ENCODE results near the gene CCR5. TPM values are rescaled to one million over a fixed set of nuclear protein-coding genes. Genes with fewer than 3 reads are reported as not detected.

The CCR5 gene
- total and polyA plus RNA-seq, 9 of the 15 experiments (the other 6 are each of a cell fraction or from before 2014, with no cell fraction given): not detected

- BruUV-seq (replicated peaks): no TSS peak
- FAIRE-seq (no peak), DNase-seq (ENCODE audit: extremely low read depth in 1 of 4, low spot score in 3 of 4) (no peak), ATAC-seq (no peak)
- Histone ChIP-seq H3K4me2 (ENCODE audit: insufficient read depth, low read length) (no peak overlapping the region), H3K27ac (ENCODE audit: extremely low read depth, low read depth, low read length) (no peak overlapping the region), H3K9ac (ENCODE audit: insufficient read depth in 1 of 2, low read depth in 2 of 2, low read length in 2 of 2) (no peak overlapping the region), H3K9me1 (ENCODE audit: control insufficient read depth, insufficient read depth, low read length) (no peaks in the 10 kb centered on the region), H3K4me1 (replicated peaks in 1 of 2; ENCODE audit: control insufficient read depth in 2 of 2, insufficient read depth in 2 of 2, low read length in 2 of 2) (no peaks in the 10 kb centered on the region), H3K9me3 (replicated peaks; ENCODE audit: control insufficient read depth, insufficient read depth, low read depth, low read length) (no peaks in the 10 kb centered on the region; the same call in 1 of the 2 replicates), H3K79me2 (ENCODE audit: control insufficient read depth, insufficient read depth, low read length) (no peaks in the 10 kb centered on the region), H2AFZ (ENCODE audit: low read depth, low read length) (no peak overlapping the region), H4K20me1 (replicated peaks; ENCODE audit: control insufficient read depth, insufficient read depth, low read length) (no peaks in the 10 kb centered on the region), H3K4me3 (no peak overlapping the region), H3K27me3 (ENCODE audit: control insufficient read depth in 2 of 2, insufficient read depth in 2 of 2, low read length in 2 of 2) (no peaks in the 10 kb centered on the region), H3K36me3 (ENCODE audit: control insufficient read depth, insufficient read depth, low read length) (no peaks in the 10 kb centered on the region)
- CTCF ChIA-PET (ENCODE audit: low intra/inter-chr PET ratio): no interaction called here
- POLR2A ChIA-PET: no interaction called here
- in situ Hi-C loops (cut with MboI): no loop called here
- WGBS (ENCODE audit: insufficient coverage, low coverage, missing lambda C conversion rate): 1% methylated on average over 4 of the region's 4 CpGs
- intact Hi-C loops (cut with micrococcal nuclease): no loop called here
- peak in 1 of 2 experiments; percentile 34; a peak in 1 of 4 replicates for TF ChIP-seq KDM1A (IDR thresholded peaks at IDR 0.05)
- no peak for TF ChIP-seq COPS2 (conservative IDR thresholded peaks at IDR 0.05)
These were observed 35.8 kb upstream of the CCR5 start for GRCh38 chr3:46334741-46335478.

- no peak for DNase-seq (ENCODE audit: extremely low read depth in 1 of 4, low spot score in 3 of 4)
- Histone ChIP-seq H3K4me2 (ENCODE audit: insufficient read depth, low read length) (no peak overlapping the region), H3K4me3 (no peak overlapping the region), H3K27me3 (ENCODE audit: control insufficient read depth in 2 of 2, insufficient read depth in 2 of 2, low read length in 2 of 2) (no peaks in the 10 kb centered on the region), H3K79me2 (ENCODE audit: control insufficient read depth, insufficient read depth, low read length) (no peaks in the 10 kb centered on the region), H3K9me1 (ENCODE audit: control insufficient read depth, insufficient read depth, low read length) (no peaks in the 10 kb centered on the region), H3K9ac (ENCODE audit: insufficient read depth in 1 of 2, low read depth in 2 of 2, low read length in 2 of 2) (no peak overlapping the region), H3K36me3 (ENCODE audit: control insufficient read depth, insufficient read depth, low read length) (no peaks in the 10 kb centered on the region), H3K4me1 (replicated peaks in 1 of 2; ENCODE audit: control insufficient read depth in 2 of 2, insufficient read depth in 2 of 2, low read length in 2 of 2) (no peaks in the 10 kb centered on the region), H3K27ac (ENCODE audit: extremely low read depth, low read depth, low read length) (no peak overlapping the region), H3K9me3 (replicated peaks; ENCODE audit: control insufficient read depth, insufficient read depth, low read depth, low read length) (no peaks in the 10 kb centered on the region; the same call in 1 of the 2 replicates), H4K20me1 (replicated peaks; ENCODE audit: control insufficient read depth, insufficient read depth, low read length) (no peaks in the 10 kb centered on the region), H2AFZ (ENCODE audit: low read depth, low read length) (no peak overlapping the region)
- ChIA-PET POLR2A (no interaction called here), CTCF (ENCODE audit: low intra/inter-chr PET ratio) (no interaction called here)
- peak; percentile 46 for FAIRE-seq
- TF ChIP-seq NR1H2 (CRISPR knock-in tag; IDR thresholded peaks at IDR 0.05): no peak
- TF ChIP-seq NFIX (CRISPR knock-in tag; IDR thresholded peaks at IDR 0.05; ENCODE audit: low read depth): no peak
- no peak for TF ChIP-seq TEAD4 (IDR thresholded peaks at IDR 0.05; ENCODE audit: low read length)
- no peak for TF ChIP-seq TEAD4 (CRISPR knock-in tag; IDR thresholded peaks at IDR 0.05; ENCODE audit: borderline replicate concordance)
- TF ChIP-seq IFI16 (CRISPR knock-in tag; IDR thresholded peaks at IDR 0.05): no peak
- no peak for TF ChIP-seq NR0B1 (IDR thresholded peaks at IDR 0.05; ENCODE audit: partially characterized antibody)
- TF ChIP-seq ZNF75A (CRISPR knock-in tag; IDR thresholded peaks at IDR 0.05): no peak
- TF ChIP-seq MLLT1 (IDR thresholded peaks at IDR 0.05): no peak
- no peak for TF ChIP-seq ZNF445 (CRISPR knock-in tag; IDR thresholded peaks at IDR 0.05; ENCODE audit: low read depth)
- no peak for TF ChIP-seq C11orf30 (IDR thresholded peaks at IDR 0.05; ENCODE audit: low read depth)
- no peak for TF ChIP-seq ZNF57 (CRISPR knock-in tag; IDR thresholded peaks at IDR 0.05)
- TF ChIP-seq ZNF644 (tag; IDR thresholded peaks at IDR 0.05; ENCODE audit: low read depth): no peak
- BruUV-seq (replicated peaks): no TSS peak
- in situ Hi-C loops (cut with MboI) (no loop called here), intact Hi-C loops (cut with micrococcal nuclease) (no loop called here)
- ATAC-seq: no peak
- WGBS (ENCODE audit: insufficient coverage, low coverage, missing lambda C conversion rate): 2% methylated on average over 3 of the region's 3 CpGs
These were observed 35.2 kb upstream of the CCR5 start for GRCh38 chr3:46335541-46335940.

Data from K562 (cell line).